ENCODE measurements around the gene IL22RA2. TPM values are rescaled to one million over a fixed set of nuclear protein-coding genes. Genes with fewer than 3 reads are reported as not detected.

Gene IL22RA2
- total and polyA plus RNA-seq, 11 donors, result 0.03 to 0.21 TPM; not detected in 9

DNA sequence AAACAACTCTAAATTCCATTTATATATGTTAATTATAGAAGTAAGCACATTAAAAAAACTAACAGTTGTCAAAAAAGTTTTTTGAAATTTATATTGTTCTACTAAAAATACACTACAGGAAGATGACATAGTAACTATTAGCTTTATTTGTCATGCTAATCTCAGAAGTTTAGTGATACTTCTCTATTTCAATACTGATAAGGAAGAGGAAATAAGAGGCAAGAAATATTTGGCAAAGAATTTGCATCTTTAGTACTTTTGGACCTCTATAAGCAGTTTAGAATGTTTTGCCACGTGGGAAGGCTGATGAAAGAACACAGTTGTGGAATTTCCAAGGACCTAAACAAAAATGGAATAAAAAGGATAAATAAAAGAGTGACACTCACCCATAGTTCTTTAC lies 33.1 kb upstream of the IL22RA2 start:
- intact Hi-C loops (cut with DNase I), result loop anchor here in 5 of 10 donors (5.0 to 10.0 kb wide), 2 partner anchors 109 to 112 kb away; no protein-coding TSS in a partner anchor

DNA sequence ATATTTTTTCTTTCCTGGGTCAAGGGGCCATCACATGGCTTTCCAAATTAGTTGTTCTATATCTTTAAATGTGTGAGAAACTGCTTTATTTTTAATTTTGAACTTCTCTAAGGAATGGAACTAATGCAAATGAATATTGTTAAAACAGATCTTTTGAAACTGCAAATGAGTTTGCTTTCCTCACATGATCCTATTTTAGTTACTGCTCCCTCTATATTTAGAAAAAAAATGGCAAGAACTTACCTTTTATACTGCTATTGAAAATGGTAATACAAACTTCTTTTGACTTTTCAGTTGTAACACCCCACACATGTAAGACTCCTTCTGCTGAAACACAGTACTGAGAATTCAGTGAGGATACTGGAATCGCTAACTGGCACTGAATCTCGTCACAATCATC lies 29.8 kb upstream of the IL22RA2 start:
- Histone ChIP-seq H3K9me3 (peaks cover 0 to 2% (median 0%) of the 10 kb centered on the region in 12 donors), H3K27ac (no peak overlapping the region), H3K4me3 (no peak overlapping the region), H3K4me1 (peaks cover 0 to 50% (median 21%) of the 10 kb centered on the region in 12 donors), H3K36me3 (peaks cover 0 to 88% (median 77%) of the 10 kb centered on the region in 9 donors), H3K27me3 (no peaks in the 10 kb centered on the region)
- ATAC-seq (no peak), DNase-seq (no peak)
- intact Hi-C loops (cut with DNase I), result loop anchor here in 8 of 10 donors (5.0 to 10.0 kb wide), 3 partner anchors 106 to 111 kb away; no protein-coding TSS in a partner anchor
- WGBS, 4 donors, result 89 to 96% (median 94%) methylated on average over 2 of the region's 2 CpGs
- TF ChIP-seq POLR2A (IDR thresholded peaks at IDR 0.05), result no peak
- TF ChIP-seq CTCF (IDR thresholded peaks at IDR 0.05), result no peak

More for the DNA sequence above, 33.1 kb upstream of the IL22RA2 start:
- WGBS, 4 donors, result 0 to 20% (median 2%) methylated on average over 1 of the region's 1 CpG
- Histone ChIP-seq H3K27ac (peak overlapping the region in 3 of 12 donors; percentile 9 to 15 (median 12)), H3K4me1 (peaks cover 0 to 71% (median 44%) of the 10 kb centered on the region in 12 donors), H3K27me3 (no peaks in the 10 kb centered on the region), H3K4me3 (no peak overlapping the region), H3K36me3 (peaks cover 0 to 75% (median 47%) of the 10 kb centered on the region in 9 donors), H3K9me3 (peaks cover 0 to 15% (median 0%) of the 10 kb centered on the region in 12 donors)
- ATAC-seq, result no peak
- no peak for DNase-seq
- TF ChIP-seq CTCF (IDR thresholded peaks at IDR 0.05) (no peak), POLR2A (IDR thresholded peaks at IDR 0.05) (no peak)

DNA sequence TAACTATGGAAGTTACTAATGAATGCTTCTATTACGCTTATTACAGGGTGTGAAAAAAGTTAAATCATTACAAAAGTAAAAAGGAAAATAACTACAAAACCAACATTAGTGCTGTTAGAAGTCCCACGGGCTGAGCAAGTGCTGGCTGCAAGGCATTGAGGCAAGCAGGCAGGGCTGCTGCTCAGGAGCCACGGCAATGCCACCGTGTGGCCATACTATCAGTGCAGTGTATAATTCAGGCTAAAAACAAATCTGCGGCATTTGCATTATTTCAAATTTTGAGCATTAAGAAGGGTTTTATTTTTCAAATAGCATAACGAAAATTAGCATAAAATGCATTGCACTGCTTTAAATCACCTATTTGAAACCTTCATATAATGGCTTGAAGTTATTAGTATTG lies 28.6 kb upstream of the IL22RA2 start:
- DNase-seq, result peak in 3 of 5 donors; percentile 27 to 38 (median 33)
- no peak overlapping the region for H3K4me3 ChIP-seq
- intact Hi-C loops (cut with DNase I), result loop anchor here in 8 of 10 donors (5.0 to 10.0 kb wide), 3 partner anchors 105 to 110 kb away; no protein-coding TSS in a partner anchor
- peak; percentile 68 to 83 (median 77) for ATAC-seq
- no peak overlapping the region for H3K27ac ChIP-seq
- H3K36me3 ChIP-seq, result peaks cover 0 to 94% (median 88%) of the 10 kb centered on the region in 9 donors
- no peaks in the 10 kb centered on the region for H3K9me3 ChIP-seq
- no peaks in the 10 kb centered on the region for H3K27me3 ChIP-seq
- peaks cover 0 to 44% (median 14%) of the 10 kb centered on the region in 12 donors for H3K4me1 ChIP-seq
- TF ChIP-seq CTCF (IDR thresholded peaks at IDR 0.05) (peak; percentile 20 to 61 (median 50)), POLR2A (IDR thresholded peaks at IDR 0.05) (no peak)
- WGBS, 4 donors, result 70 to 86% (median 76%) methylated on average over 6 of the region's 6 CpGs

GRCh38 chr6:137201006-137201405 lies 27.6 kb upstream of the IL22RA2 start:
- Histone ChIP-seq H3K9me3 (no peaks in the 10 kb centered on the region), H3K27ac (no peak overlapping the region), H3K27me3 (no peaks in the 10 kb centered on the region), H3K4me1 (peaks cover 0 to 40% (median 7%) of the 10 kb centered on the region in 12 donors), H3K36me3 (peaks cover 0 to 96% (median 92%) of the 10 kb centered on the region in 9 donors), H3K4me3 (no peak overlapping the region)
- intact Hi-C loops (cut with DNase I), result loop anchor here in 8 of 10 donors (5.0 to 10.0 kb wide), 3 partner anchors 104 to 109 kb away; no protein-coding TSS in a partner anchor
- DNase-seq (no peak), ATAC-seq (no peak)
- 87 to 100% (median 95%) methylated on average over 1 of the region's 1 CpG for WGBS, 4 donors
- TF ChIP-seq POLR2A (IDR thresholded peaks at IDR 0.05) (no peak), CTCF (IDR thresholded peaks at IDR 0.05) (no peak)
